GM12878 (cell line): ENCODE data around the gene TBC1D9B. TPM values are rescaled to one million over a fixed set of nuclear protein-coding genes. Genes with fewer than 3 reads are reported as not detected.
A peak's percentile ranks its signal among the peaks of the same experiment; 100 is the strongest.

Source experiments
- ATAC-seq: fragments of 200-7000 bp; cut with Tn5 transposase; 3 replicates; pipeline ENCODE4 v1.9.1; 2020; ENCODE audit warnings: mild to moderate bottlenecking, moderate library complexity
- BruUV-seq: library from RNA; stranded (reverse); fragments of 400-500 nt; replicated peaks from 2 replicates; lab custom pipeline; 2021; lab: Mats Ljungman, UMichigan
- CTCF ChIA-PET: fragments of 300-600 bp; sonication (Branson Sonifier 250); formaldehyde crosslinking; extraction: SDS; loops from one replicate; lab custom pipeline; 2021; ENCODE audit warnings: inconsistent platforms; lab: Yijun Ruan, JAX
- POLR2A ChIA-PET: fragments of 350-600 bp; formaldehyde crosslinking; extraction: SDS; loops from one replicate; lab custom pipeline; 2021; ENCODE audit warnings: inconsistent platforms; lab: Charles Lee
- RAD21 ChIA-PET: fragments of 300-600 bp; sonication (Branson Sonifier 250); formaldehyde crosslinking; loops from one replicate; lab custom pipeline; 2023; ENCODE audit warnings: antibody characterized with exemption; ENCODE audit not compliant: unreplicated experiment; lab: Charles Lee
- SMC1A ChIA-PET: fragments of 300-600 bp; sonication (Branson Sonifier 250); formaldehyde crosslinking; loops from one replicate; lab custom pipeline; 2023; ENCODE audit not compliant: unreplicated experiment, uncharacterized antibody; lab: Charles Lee
- DNase-seq: peaks from one replicate; pipeline ENCODE4 v3.0.0-alpha.2; 2011; ENCODE audit warnings: low read depth, low spot score
- FAIRE-seq: peaks from 3 replicates; lab custom pipeline; 2011; peaks lifted over from hg19 to GRCh38; lab: Jason Lieb, UNC
- H2AFZ ChIP-seq: 2 replicates; pipeline ENCODE4 v1.6.0; 2011; ENCODE audit warnings: low read depth, low read length, control low read depth; ENCODE audit not compliant: control insufficient read depth
- H3K27ac ChIP-seq: 2 replicates; pipeline ENCODE4 v1.5.1; 2011; ENCODE audit warnings: control low read depth; ENCODE audit not compliant: control insufficient read depth, insufficient read depth
- H3K27me3 ChIP-seq, 2 experiments: replicated peaks in 1 of 2; 2 replicates each; pipeline versions ENCODE4 v1.6.0 to v1.6.1; 2011; ENCODE audit warnings: low read length in 1 of 2; ENCODE audit not compliant: control insufficient read depth in 2 of 2, insufficient read depth in 2 of 2
- H3K36me3 ChIP-seq, 2 experiments: 2 replicates each; pipeline ENCODE4 v1.5.1; 2011; ENCODE audit warnings: low read length in 1 of 2; ENCODE audit not compliant: control insufficient read depth in 2 of 2, insufficient read depth in 2 of 2
- H3K4me1 ChIP-seq: 2 replicates; pipeline ENCODE4 v1.6.1; 2011; ENCODE audit warnings: mild to moderate bottlenecking, low read length, moderate library complexity, mixed read lengths; ENCODE audit not compliant: control insufficient read depth, insufficient read depth
- H3K4me2 ChIP-seq: 2 replicates; pipeline ENCODE4 v1.6.0; 2011; ENCODE audit warnings: control low read depth; ENCODE audit not compliant: control insufficient read depth, insufficient read depth
- H3K4me3 ChIP-seq: fragments of 200-600 bp; sonication (generic); 2 replicates; pipeline ENCODE4 v1.5.1; 2016
- H3K79me2 ChIP-seq: 2 replicates; pipeline ENCODE4 v1.6.0; 2011; ENCODE audit warnings: low read length; ENCODE audit not compliant: control insufficient read depth, insufficient read depth
- H3K9ac ChIP-seq: 2 replicates; pipeline ENCODE4 v1.8.0; 2011; ENCODE audit warnings: low read length, control low read depth, mixed read lengths; ENCODE audit not compliant: control insufficient read depth, insufficient read depth
- H3K9me3 ChIP-seq: replicated peaks from 3 replicates; pipeline ENCODE4 v1.5.1; 2011; ENCODE audit warnings: mild to moderate bottlenecking, low read length; ENCODE audit not compliant: control insufficient read depth, insufficient read depth
- H4K20me1 ChIP-seq: 2 replicates; pipeline ENCODE4 v1.6.0; 2011; ENCODE audit not compliant: control insufficient read depth, insufficient read depth
- WRNIP1 ChIP-seq: IDR thresholded peaks from 2 replicates; pipeline ENCODE4 v1.6.1; 2011; ENCODE audit warnings: low read depth, low read length, improper control_type of control experiment, borderline replicate concordance
- ZNF24 ChIP-seq: fragments of 450-650 bp; IDR thresholded peaks from 2 replicates; pipeline ENCODE4 v1.6.1; 2017; ENCODE audit warnings: antibody characterized with exemption, mild to moderate bottlenecking
- WGBS: methylation state at CpG from one replicate; pipeline ENCODE4 v1.1.6; 2016; ENCODE audit warnings: low lambda C conversion rate; ENCODE audit not compliant: insufficient replicate concordance, insufficient coverage; ENCODE audit errors: missing lambda C conversion rate; 5-methylcytosine and 5-hydroxymethylcytosine counted together
- in situ Hi-C: fragments of 300-500 bp; cut with MboI; formaldehyde crosslinking; loops from 9 replicates; pipeline ENCODE4 v1.14.3; 2018; ENCODE audit warnings: mixed read lengths
- intact Hi-C: fragments of 100-400 bp; cut with micrococcal nuclease; formaldehyde crosslinking; loops from one replicate; pipeline ENCODE4 v1.14.2; 2022; ENCODE audit not compliant: unreplicated experiment
- polyA plus RNA-seq, 11 experiments: library from polyadenylated mRNA; depleted of rRNA in 4 of 11; unstranded in 6 of 11; stranded (reverse) in 5 of 11; fragments of >200 nt; fragmentation: Nextera tagmentation in 4 of 11; fragmentation: Illumina TruSeq in 1 of 11; extraction: Ambion mirVana in 4 of 11; extraction: Trizol in 1 of 11; gene quantifications; 1 replicate in 1 of 11; 2 replicates in 10 of 11; pipeline versions ENCODE4 v1.2.1 to v1.2.3, GENCODE V29; 2011 to 2016; ENCODE audit warnings: inconsistent platforms in 2 of 11, missing spikeins in 2 of 11, low read depth in 1 of 11
- total RNA-seq, 4 experiments: library from RNA; depleted of rRNA in 3 of 4; stranded (reverse); fragments of >200 nt in 3 of 4; fragmentation: Illumina TruSeq in 1 of 4; extraction: Trizol in 1 of 4; gene quantifications; 2 replicates each; pipeline versions ENCODE4 v1.2.1 to v1.2.3, GENCODE V29; 2013 to 2021
- TF ChIP-seq, protein P1 (sequence below): fragments of 450-650 bp; IDR thresholded peaks from 2 replicates; pipeline ENCODE4 v1.6.1; 2017; ENCODE audit warnings: mild to moderate bottlenecking
- TF ChIP-seq, protein P2 (sequence below): fragments of 450-650 bp; IDR thresholded peaks from 2 replicates; pipeline ENCODE4 v1.6.1; 2016; ENCODE audit warnings: mild to moderate bottlenecking
- TF ChIP-seq, protein P3 (sequence below): fragments of 450-650 bp; IDR thresholded peaks from 2 replicates; pipeline ENCODE4 v1.6.1; 2017; ENCODE audit warnings: borderline replicate concordance
- TF ChIP-seq, protein P4 (sequence below): IDR thresholded peaks from 2 replicates; pipeline ENCODE4 v1.6.1; 2011; ENCODE audit warnings: borderline replicate concordance, low read depth, mild to moderate bottlenecking, moderate library complexity, mixed read lengths, low read length; ENCODE audit not compliant: insufficient read depth; ENCODE audit errors: extremely low read length

Gene TBC1D9B
- total and polyA plus RNA-seq, 10 of the 15 experiments (the other 5 are each of a cell fraction or from before 2014, with no cell fraction given) = 4.0 to 74.2 (median 34.6) TPM

DNA sequence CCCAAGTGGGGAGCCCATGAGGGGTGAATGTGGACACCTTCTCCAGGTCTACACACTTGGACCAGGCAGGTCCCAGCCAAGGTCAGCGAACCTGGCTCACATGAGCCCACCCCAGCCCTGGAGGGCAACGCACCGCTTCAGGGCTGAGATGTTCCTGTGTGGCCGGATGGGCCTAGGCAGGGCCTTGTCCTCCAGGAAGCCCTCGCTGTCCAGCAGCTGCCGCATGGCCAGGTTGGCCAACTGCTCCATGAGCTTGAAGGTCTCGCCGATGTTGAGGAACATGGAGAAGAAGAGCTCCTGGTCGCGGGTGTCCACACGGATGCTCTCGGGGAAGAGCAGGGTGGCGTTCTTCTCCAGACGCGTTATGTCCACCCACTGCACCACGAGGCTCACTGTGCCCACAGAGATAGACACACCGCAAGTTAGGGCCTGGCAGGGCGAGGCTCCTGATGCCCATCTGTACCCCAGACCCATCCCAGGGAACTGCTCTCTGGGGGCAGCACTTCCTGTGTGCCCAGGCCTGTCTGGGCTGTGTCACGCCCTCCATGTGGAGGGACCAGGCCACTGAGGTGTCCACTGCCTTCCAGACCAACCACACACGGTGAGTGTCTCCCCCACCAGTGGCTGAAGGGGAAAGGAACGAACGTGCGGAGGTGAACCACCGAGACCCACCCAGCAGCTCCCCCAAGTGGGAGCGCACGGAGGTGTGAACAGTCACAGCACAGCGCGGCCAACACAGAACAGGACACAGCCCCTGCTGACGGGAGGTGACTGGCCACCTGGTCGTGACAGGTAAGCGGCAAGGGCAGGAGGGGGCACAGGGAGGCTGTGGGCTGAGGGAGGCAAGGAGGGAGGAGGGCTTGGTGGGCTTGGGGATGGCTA lies 14.4 kb downstream of the TBC1D9B start:
- Histone ChIP-seq H3K4me2 (no peak overlapping the region), H3K9ac (no peak overlapping the region)
- TF ChIP-seq, protein P1, sequence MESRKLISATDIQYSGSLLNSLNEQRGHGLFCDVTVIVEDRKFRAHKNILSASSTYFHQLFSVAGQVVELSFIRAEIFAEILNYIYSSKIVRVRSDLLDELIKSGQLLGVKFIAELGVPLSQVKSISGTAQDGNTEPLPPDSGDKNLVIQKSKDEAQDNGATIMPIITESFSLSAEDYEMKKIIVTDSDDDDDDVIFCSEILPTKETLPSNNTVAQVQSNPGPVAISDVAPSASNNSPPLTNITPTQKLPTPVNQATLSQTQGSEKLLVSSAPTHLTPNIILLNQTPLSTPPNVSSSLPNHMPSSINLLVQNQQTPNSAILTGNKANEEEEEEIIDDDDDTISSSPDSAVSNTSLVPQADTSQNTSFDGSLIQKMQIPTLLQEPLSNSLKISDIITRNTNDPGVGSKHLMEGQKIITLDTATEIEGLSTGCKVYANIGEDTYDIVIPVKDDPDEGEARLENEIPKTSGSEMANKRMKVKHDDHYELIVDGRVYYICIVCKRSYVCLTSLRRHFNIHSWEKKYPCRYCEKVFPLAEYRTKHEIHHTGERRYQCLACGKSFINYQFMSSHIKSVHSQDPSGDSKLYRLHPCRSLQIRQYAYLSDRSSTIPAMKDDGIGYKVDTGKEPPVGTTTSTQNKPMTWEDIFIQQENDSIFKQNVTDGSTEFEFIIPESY = 0 out of 2 replicates have a peak, but pooled peaks have one; percentile 16
- no peak for TF ChIP-seq WRNIP1
- TF ChIP-seq, all 136 proteins: peak for 1
- Histone ChIP-seq H3K4me3 (no peak overlapping the region), H3K27ac (no peak overlapping the region), H3K79me2 (no peaks in the 10 kb centered on the region), H3K9me3 (no peaks in the 10 kb centered on the region), H3K4me1 (no peaks in the 10 kb centered on the region), H2AFZ (no peak overlapping the region), H3K27me3 (no peaks in the 10 kb centered on the region), H4K20me1 (no peaks in the 10 kb centered on the region), H3K36me3 (peaks cover 12 to 39% of the 10 kb centered on the region in 2 experiments)
- intact Hi-C loops (no loop called here), in situ Hi-C loops (no loop called here)
- ChIA-PET SMC1A (no interaction called here), POLR2A (interaction anchor here (0.6 kb wide), 1 partner anchor 364 kb away, joined by 4 read pairs; no protein-coding TSS in a partner anchor), RAD21 (no interaction called here), CTCF (no interaction called here)
- ATAC-seq (no peak), FAIRE-seq (no peak), DNase-seq (no peak)
- 96% methylated on average over 31 of the region's 31 CpGs for WGBS
- BruUV-seq = no TSS peak

DNA sequence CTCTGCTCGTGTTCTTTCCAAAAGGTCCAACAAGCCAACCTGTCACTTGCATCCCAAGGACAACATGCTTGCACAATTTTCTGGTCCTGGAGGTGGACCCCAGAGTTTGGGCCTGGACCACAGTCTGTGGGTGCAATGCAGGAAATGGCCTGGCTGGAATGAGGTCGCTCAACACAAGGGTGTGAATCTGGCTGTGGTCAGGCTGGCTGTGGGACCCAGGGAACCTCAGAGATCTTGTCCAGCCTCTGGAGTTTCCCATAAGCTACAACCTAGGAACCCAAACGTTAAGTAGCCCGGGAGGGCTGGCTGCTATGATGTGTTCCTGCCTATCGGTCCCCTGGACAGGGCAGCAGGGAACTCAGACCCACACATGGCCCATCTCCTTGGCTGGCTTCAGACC lies 15.4 kb downstream of the TBC1D9B start:
- no peak overlapping the region for H3K27ac ChIP-seq
- TF ChIP-seq, protein P2, sequence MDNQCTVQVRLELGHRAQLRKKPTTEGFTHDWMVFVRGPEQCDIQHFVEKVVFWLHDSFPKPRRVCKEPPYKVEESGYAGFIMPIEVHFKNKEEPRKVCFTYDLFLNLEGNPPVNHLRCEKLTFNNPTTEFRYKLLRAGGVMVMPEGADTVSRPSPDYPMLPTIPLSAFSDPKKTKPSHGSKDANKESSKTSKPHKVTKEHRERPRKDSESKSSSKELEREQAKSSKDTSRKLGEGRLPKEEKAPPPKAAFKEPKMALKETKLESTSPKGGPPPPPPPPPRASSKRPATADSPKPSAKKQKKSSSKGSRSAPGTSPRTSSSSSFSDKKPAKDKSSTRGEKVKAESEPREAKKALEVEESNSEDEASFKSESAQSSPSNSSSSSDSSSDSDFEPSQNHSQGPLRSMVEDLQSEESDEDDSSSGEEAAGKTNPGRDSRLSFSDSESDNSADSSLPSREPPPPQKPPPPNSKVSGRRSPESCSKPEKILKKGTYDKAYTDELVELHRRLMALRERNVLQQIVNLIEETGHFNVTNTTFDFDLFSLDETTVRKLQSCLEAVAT = no peak
- TF ChIP-seq ZNF24 = no peak
- TF ChIP-seq, protein P3, sequence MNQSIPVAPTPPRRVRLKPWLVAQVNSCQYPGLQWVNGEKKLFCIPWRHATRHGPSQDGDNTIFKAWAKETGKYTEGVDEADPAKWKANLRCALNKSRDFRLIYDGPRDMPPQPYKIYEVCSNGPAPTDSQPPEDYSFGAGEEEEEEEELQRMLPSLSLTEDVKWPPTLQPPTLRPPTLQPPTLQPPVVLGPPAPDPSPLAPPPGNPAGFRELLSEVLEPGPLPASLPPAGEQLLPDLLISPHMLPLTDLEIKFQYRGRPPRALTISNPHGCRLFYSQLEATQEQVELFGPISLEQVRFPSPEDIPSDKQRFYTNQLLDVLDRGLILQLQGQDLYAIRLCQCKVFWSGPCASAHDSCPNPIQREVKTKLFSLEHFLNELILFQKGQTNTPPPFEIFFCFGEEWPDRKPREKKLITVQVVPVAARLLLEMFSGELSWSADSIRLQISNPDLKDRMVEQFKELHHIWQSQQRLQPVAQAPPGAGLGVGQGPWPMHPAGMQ = no peak
- TF ChIP-seq, protein P4, sequence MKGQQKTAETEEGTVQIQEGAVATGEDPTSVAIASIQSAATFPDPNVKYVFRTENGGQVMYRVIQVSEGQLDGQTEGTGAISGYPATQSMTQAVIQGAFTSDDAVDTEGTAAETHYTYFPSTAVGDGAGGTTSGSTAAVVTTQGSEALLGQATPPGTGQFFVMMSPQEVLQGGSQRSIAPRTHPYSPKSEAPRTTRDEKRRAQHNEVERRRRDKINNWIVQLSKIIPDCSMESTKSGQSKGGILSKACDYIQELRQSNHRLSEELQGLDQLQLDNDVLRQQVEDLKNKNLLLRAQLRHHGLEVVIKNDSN = no peak

More for the DNA sequence above, 15.4 kb downstream of the TBC1D9B start:
- Histone ChIP-seq H4K20me1 (no peaks in the 10 kb centered on the region), H2AFZ (no peak overlapping the region), H3K27me3 (no peaks in the 10 kb centered on the region), H3K4me1 (no peaks in the 10 kb centered on the region), H3K9me3 (no peaks in the 10 kb centered on the region), H3K36me3 (peaks cover 13 to 40% of the 10 kb centered on the region in 2 experiments), H3K9ac (no peak overlapping the region), H3K4me3 (no peak overlapping the region), H3K4me2 (no peak overlapping the region), H3K79me2 (no peaks in the 10 kb centered on the region)
- RAD21 ChIA-PET = no interaction called here
- CTCF ChIA-PET = no interaction called here
- DNase-seq = no peak
- no peak for FAIRE-seq
- no peak for ATAC-seq
- WGBS = 87% methylated on average over 5 of the region's 5 CpGs
- POLR2A ChIA-PET = interaction anchor here (0.6 kb wide), 1 partner anchor 83 kb away, joined by 6 read pairs; no protein-coding TSS in a partner anchor
- in situ Hi-C loops (no loop called here), intact Hi-C loops (no loop called here)
- SMC1A ChIA-PET = no interaction called here
- no TSS peak for BruUV-seq
